SJSA1 (cell line): ENCODE results near the gene DLG2. TPM values are rescaled to one million over a fixed set of nuclear protein-coding genes. Genes with fewer than 3 reads are reported as not detected.
"Not testable (repeated sequence)": the region's sequence is repeated elsewhere in the genome, so short reads cannot be mapped to it uniquely, and the experiment has no call there.

ENCODE experiments used
- DNase-seq, 2 experiments: peaks; one replicate each; pipeline ENCODE4 v3.0.0-alpha.2; 2015 to 2020; ENCODE audit warnings: low spot score in 2 of 2, low read depth in 1 of 2
- H3K27ac ChIP-seq: fragments of 250-450 bp; sonication (Bioruptor Pico); 2 replicates; pipeline ENCODE4 v1.5.1; 2020; ENCODE audit warnings: mild to moderate bottlenecking, moderate library complexity
- H3K27me3 ChIP-seq: fragments of 250-450 bp; sonication (Bioruptor Pico); replicated peaks from 2 replicates; pipeline ENCODE4 v1.5.1; 2020; ENCODE audit warnings: mild to moderate bottlenecking, moderate library complexity
- H3K36me3 ChIP-seq: fragments of 250-450 bp; sonication (Bioruptor Pico); 2 replicates; pipeline ENCODE4 v1.5.1; 2020; ENCODE audit warnings: mild to moderate bottlenecking
- H3K4me1 ChIP-seq: fragments of 250-450 bp; sonication (Bioruptor Pico); replicated peaks from 2 replicates; pipeline ENCODE4 v1.6.1; 2021; ENCODE audit warnings: mild to moderate bottlenecking
- H3K4me3 ChIP-seq: fragments of 250-450 bp; sonication (Bioruptor Pico); 2 replicates; pipeline ENCODE4 v1.5.1; 2020; ENCODE audit warnings: mild to moderate bottlenecking
- H3K9me3 ChIP-seq: fragments of 250-450 bp; sonication (Bioruptor Pico); replicated peaks from 2 replicates; pipeline ENCODE4 v1.5.1; 2020; ENCODE audit warnings: mild to moderate bottlenecking
- total RNA-seq: library from RNA; depleted of rRNA; stranded (reverse); fragments of >200 nt; shearing (Covaris generic); gene quantifications from 2 replicates; pipeline ENCODE4 v1.2.3, GENCODE V29; 2014

The DLG2 gene
- total RNA-seq, 1 experiment from 2014 or later: 0.13 TPM

DNA sequence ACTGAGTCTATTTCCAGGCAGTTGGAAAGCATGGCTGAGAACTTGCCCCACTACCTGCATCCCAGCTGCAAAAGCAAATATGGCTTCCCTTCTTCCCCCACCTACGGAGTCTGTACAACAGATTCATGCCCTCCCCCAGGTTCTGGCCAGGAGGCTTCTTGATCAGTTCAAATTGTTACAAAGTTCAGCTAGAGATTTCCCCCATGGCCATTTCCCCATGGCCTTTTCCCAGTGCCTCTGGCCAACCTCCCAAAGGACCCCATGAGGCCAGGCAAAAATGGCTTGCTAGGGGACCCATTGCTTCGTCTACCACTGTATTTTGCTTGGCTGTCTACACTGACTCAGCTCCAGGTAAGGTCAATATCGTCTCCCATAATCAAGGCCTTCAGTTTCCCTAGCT lies 203.3 kb downstream of the DLG2 start:
- Histone ChIP-seq H3K4me3 (no peak overlapping the region), H3K4me1 (no peaks in the 10 kb centered on the region), H3K27ac (no peak overlapping the region), H3K9me3 (no peaks in the 10 kb centered on the region), H3K36me3 (no peaks in the 10 kb centered on the region), H3K27me3 (no peaks in the 10 kb centered on the region)
- no peak for DNase-seq

DNA sequence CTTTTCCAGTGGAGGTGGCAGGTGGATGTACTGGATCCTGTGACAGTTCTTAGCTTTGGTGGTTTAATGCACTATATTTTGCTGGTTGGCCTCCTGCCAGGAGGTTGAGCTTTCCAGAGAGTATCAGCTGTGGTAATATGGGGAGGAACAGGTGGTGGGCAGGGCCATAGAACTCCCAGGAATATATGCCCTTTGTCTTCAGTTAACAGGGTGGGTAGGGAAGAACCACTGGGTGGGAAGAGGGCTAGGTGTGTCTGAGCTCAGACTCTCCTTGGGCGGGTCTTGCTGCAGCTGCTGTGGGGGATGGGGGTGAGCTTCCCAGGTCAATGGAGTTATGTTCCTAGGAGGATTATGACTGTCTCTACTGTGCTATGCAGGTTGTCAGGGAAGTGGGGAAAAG lies 203.8 kb downstream of the DLG2 start:
- Histone ChIP-seq H3K27ac (no peak overlapping the region), H3K9me3 (no peaks in the 10 kb centered on the region), H3K4me3 (no peak overlapping the region), H3K4me1 (no peaks in the 10 kb centered on the region), H3K27me3 (no peaks in the 10 kb centered on the region), H3K36me3 (no peaks in the 10 kb centered on the region)
- no peak for DNase-seq

GRCh38 chr11:85414175-85414574 lies 213.0 kb downstream of the DLG2 start:
- H3K4me3 ChIP-seq: no peak overlapping the region
- no peak for DNase-seq
- no peaks in the 10 kb centered on the region for H3K36me3 ChIP-seq

DNA sequence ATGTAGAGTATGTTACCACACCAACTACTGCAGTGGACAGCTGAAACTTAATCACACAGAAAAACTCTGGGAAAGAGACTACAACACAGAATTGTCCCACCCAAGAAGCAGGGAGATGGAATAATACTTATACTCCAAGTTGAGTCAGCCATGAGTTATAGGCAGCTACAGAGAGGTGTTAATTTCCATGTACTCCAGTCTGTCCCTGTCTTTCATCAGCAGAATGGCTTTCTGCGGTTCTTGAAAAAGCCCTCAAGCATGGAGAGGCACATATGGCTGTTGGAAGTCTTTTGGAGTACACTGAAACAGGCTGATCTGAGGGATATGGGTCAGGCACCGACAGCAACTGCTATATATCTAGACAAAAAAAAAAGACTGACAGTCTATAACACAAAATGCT lies 219.5 kb downstream of the DLG2 start:
- H3K4me3 ChIP-seq: no peak overlapping the region
- H3K27me3 ChIP-seq: no peaks in the 10 kb centered on the region
- H3K36me3 ChIP-seq: no peaks in the 10 kb centered on the region
- H3K9me3 ChIP-seq: no peaks in the 10 kb centered on the region
- DNase-seq: no peak
- no peak overlapping the region for H3K27ac ChIP-seq
- no peaks in the 10 kb centered on the region for H3K4me1 ChIP-seq

More at GRCh38 chr11:85414175-85414574, 213.0 kb downstream of the DLG2 start:
- Histone ChIP-seq H3K9me3 (no peaks in the 10 kb centered on the region), H3K27me3 (no peaks in the 10 kb centered on the region), H3K4me1 (no peaks in the 10 kb centered on the region), H3K27ac (no peak overlapping the region)

- Histone ChIP-seq H3K9me3 (no peaks in the 10 kb centered on the region), H3K4me3 (no peak overlapping the region), H3K27ac (no peak overlapping the region), H3K36me3 (no peaks in the 10 kb centered on the region), H3K27me3 (no peaks in the 10 kb centered on the region), H3K4me1 (no peaks in the 10 kb centered on the region)
- DNase-seq: no peak
These were observed 220.3 kb downstream of the DLG2 start for GRCh38 chr11:85406841-85407240.

DNA sequence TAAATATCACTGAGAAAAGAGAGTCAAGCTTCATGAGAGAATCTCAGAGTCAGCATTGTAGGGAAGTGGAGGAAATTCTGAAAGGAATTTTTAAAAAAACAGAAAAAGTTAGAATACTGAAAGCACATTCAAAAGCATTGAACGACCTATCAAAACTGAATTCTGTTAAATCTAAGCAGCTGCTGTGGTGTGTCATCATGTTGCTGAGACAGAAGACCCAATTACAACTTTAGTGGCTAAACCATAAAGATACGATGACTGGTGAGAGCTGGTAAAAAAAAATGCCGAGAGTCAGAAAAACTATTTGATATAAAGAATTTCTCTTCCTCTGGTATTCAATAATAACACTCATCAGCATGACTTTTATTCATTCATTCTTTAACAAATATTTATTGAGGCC lies 220.8 kb downstream of the DLG2 start:
- no peaks in the 10 kb centered on the region for H3K27me3 ChIP-seq
- no peaks in the 10 kb centered on the region for H3K9me3 ChIP-seq
- H3K4me1 ChIP-seq: no peaks in the 10 kb centered on the region
- no peak for DNase-seq
- H3K4me3 ChIP-seq: no peak overlapping the region
- H3K27ac ChIP-seq: no peak overlapping the region
- no peaks in the 10 kb centered on the region for H3K36me3 ChIP-seq

- DNase-seq, H3K27ac ChIP-seq, H3K4me1 ChIP-seq: not testable (repeated sequence)
These were observed 231.6 kb downstream of the DLG2 start for GRCh38 chr11:85395515-85396055.

DNA sequence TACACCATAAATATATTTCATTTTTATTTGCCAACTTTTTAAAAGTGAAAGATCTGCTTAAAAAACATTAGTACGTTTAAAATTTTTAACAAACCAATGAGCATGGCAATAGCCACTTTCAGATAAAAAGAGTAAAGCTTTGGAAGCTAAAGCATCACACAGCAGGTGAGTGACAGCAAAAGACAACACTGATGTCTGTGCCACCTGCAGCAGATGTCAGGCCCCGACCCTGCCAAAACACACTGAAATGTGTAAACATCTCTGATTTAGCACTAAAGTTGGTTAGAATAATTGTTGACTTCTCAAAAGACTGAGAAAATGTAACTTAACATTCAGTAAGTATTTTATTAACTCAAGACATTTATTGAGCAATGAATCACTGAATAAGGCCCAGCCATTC lies 232.9 kb downstream of the DLG2 start:
- no peaks in the 10 kb centered on the region for H3K4me1 ChIP-seq
- H3K4me3 ChIP-seq: no peak overlapping the region
- H3K27ac ChIP-seq: no peak overlapping the region
- no peaks in the 10 kb centered on the region for H3K36me3 ChIP-seq
- no peak for DNase-seq
- no peaks in the 10 kb centered on the region for H3K9me3 ChIP-seq
- H3K27me3 ChIP-seq: no peaks in the 10 kb centered on the region

More at GRCh38 chr11:85395515-85396055, 231.6 kb downstream of the DLG2 start:
- H3K27me3 ChIP-seq, H3K4me3 ChIP-seq, H3K9me3 ChIP-seq, H3K36me3 ChIP-seq: not testable (repeated sequence)

- no peaks in the 10 kb centered on the region for H3K27me3 ChIP-seq
These were observed 236.0 kb downstream of the DLG2 start for GRCh38 chr11:85391141-85391540.

DNA sequence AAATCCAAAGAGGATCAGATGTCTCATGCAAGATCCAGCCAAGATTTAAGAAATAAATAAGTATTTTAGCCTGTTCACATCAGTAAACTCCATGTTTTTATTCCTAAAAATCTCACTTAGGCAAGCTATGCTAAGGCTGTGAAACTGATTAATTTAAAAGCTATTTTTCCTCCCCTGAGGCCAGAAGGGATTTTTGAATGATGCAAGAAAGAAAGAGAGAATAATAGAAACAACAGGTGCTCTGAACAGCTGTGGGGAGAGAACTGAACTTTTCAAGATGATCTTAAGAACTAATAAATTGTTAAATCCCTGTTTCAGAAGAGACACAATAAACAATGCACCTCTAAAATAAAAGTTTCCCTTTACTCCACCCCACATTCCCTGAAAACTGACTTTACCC lies 241.6 kb downstream of the DLG2 start:
- H3K27me3 ChIP-seq: no peaks in the 10 kb centered on the region
- DNase-seq: no peak
- no peak overlapping the region for H3K4me3 ChIP-seq
- H3K4me1 ChIP-seq: no peaks in the 10 kb centered on the region
- H3K27ac ChIP-seq: no peak overlapping the region
- H3K9me3 ChIP-seq: no peaks in the 10 kb centered on the region
- H3K36me3 ChIP-seq: no peaks in the 10 kb centered on the region

More at GRCh38 chr11:85391141-85391540, 236.0 kb downstream of the DLG2 start:
- no peaks in the 10 kb centered on the region for H3K9me3 ChIP-seq
- no peak for DNase-seq
- H3K36me3 ChIP-seq: no peaks in the 10 kb centered on the region
- no peak overlapping the region for H3K27ac ChIP-seq
- H3K4me1 ChIP-seq: no peaks in the 10 kb centered on the region
- H3K4me3 ChIP-seq: no peak overlapping the region

DNA sequence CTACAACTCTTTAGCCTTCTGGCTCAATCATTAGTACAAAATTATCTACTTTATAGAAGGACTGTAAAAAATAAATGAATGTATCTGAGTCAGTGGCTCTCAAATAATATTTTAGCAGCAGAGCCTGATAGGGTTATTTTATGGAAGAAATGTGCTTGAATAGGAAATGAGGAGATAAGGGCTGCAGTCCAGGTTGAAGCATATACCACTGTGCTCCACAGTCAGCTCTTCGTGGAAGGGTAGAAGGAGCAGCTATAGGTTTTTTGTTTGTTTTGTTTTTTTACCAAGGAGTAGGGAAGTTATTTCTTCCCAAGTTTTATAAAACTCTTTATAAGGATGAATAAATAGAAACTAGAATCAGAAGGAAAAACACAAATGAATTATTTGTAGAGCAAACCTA lies 242.0 kb downstream of the DLG2 start:
- Histone ChIP-seq H3K27ac (no peak overlapping the region), H3K4me3 (no peak overlapping the region), H3K36me3 (no peaks in the 10 kb centered on the region), H3K27me3 (no peaks in the 10 kb centered on the region), H3K4me1 (no peaks in the 10 kb centered on the region), H3K9me3 (no peaks in the 10 kb centered on the region)
- DNase-seq: no peak

GRCh38 chr11:85379066-85379465 lies 248.1 kb downstream of the DLG2 start:
- Histone ChIP-seq H3K36me3 (no peaks in the 10 kb centered on the region), H3K27me3 (no peaks in the 10 kb centered on the region), H3K4me3 (no peak overlapping the region), H3K27ac (no peak overlapping the region), H3K4me1 (no peaks in the 10 kb centered on the region), H3K9me3 (no peaks in the 10 kb centered on the region)
- DNase-seq: no peak

DNA sequence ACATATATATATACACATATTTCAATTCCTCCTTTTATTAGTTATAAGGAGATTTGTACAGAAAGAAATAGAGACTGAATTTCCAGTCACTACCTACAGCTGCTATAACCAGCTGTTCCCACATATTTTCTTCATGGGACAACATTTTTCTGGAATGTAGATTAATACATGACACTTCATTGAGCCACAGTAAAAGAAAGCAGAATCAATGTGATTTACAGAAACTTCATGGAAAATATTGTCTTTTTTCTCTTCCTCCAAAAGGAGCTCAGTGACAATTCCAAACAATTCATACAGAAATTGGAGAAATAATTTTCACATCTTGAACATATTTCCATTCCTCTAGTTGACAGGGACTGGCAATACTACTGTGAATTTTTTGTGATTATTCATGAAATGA lies 249.2 kb downstream of the DLG2 start:
- Histone ChIP-seq H3K4me1 (no peaks in the 10 kb centered on the region), H3K4me3 (no peak overlapping the region)

GRCh38 chr11:85359859-85360258 lies 267.3 kb downstream of the DLG2 start:
- no peaks in the 10 kb centered on the region for H3K36me3 ChIP-seq
- DNase-seq: no peak
- H3K27ac ChIP-seq: no peak overlapping the region
- H3K27me3 ChIP-seq: no peaks in the 10 kb centered on the region
- H3K4me3 ChIP-seq: no peak overlapping the region
- H3K9me3 ChIP-seq: no peaks in the 10 kb centered on the region
- no peaks in the 10 kb centered on the region for H3K4me1 ChIP-seq

More for the DNA sequence above, 249.2 kb downstream of the DLG2 start:
- Histone ChIP-seq H3K9me3 (no peaks in the 10 kb centered on the region), H3K27me3 (no peaks in the 10 kb centered on the region), H3K36me3 (no peaks in the 10 kb centered on the region), H3K27ac (no peak overlapping the region)
- DNase-seq: no peak

- Histone ChIP-seq H3K27me3 (no peaks in the 10 kb centered on the region), H3K4me1 (no peaks in the 10 kb centered on the region), H3K9me3 (no peaks in the 10 kb centered on the region), H3K27ac (no peak overlapping the region), H3K36me3 (no peaks in the 10 kb centered on the region), H3K4me3 (no peak overlapping the region)
- no peak for DNase-seq
These were observed 271.2 kb downstream of the DLG2 start for GRCh38 chr11:85355921-85356320.
